Neutrophil (primary cell): Measurements from ENCODE around the gene PGA5.
"Not testable (repeated sequence)": the region's sequence is repeated elsewhere in the genome, so short reads cannot be mapped to it uniquely, and the experiment has no call there.

Experiments
- H3K27ac ChIP-seq: fragments of 200-600 bp; sonication (generic); 2 replicates; pipeline ENCODE4 v1.5.1; 2016; ENCODE audit warnings: mild to moderate bottlenecking, moderate library complexity
- H3K27me3 ChIP-seq: fragments of 200-600 bp; sonication (generic); 2 replicates; pipeline ENCODE4 v1.6.0; 2016; ENCODE audit warnings: mild to moderate bottlenecking
- H3K36me3 ChIP-seq: fragments of 200-600 bp; sonication (generic); 2 replicates; pipeline ENCODE4 v1.5.1; 2017
- H3K4me1 ChIP-seq, 2 experiments: fragments of 200-600 bp in 1 of 2; sonication (generic) in 1 of 2; 1 replicate in 1 of 2; 2 replicates in 1 of 2; pipeline versions ENCODE4 v1.5.1 to v1.6.1; 2013 to 2016; ENCODE audit warnings: low read depth in 1 of 2, low read length in 1 of 2, mild to moderate bottlenecking in 1 of 2, moderate library complexity in 1 of 2; ENCODE audit not compliant: control insufficient read depth in 1 of 2, insufficient read depth in 1 of 2
- H3K4me3 ChIP-seq, 2 experiments: fragments of 200-600 bp in 1 of 2; sonication (generic) in 1 of 2; 1 replicate in 1 of 2; 2 replicates in 1 of 2; pipeline ENCODE4 v1.5.1; 2013 to 2016; ENCODE audit warnings: low read depth in 1 of 2, low read length in 1 of 2, mild to moderate bottlenecking in 1 of 2, moderate library complexity in 1 of 2
- H3K9me3 ChIP-seq: fragments of 200-600 bp; sonication (generic); 2 replicates; pipeline ENCODE4 v1.5.1; 2016
- TF ChIP-seq, protein P1 (sequence below): fragments of 200-600 bp; sonication (generic); IDR thresholded peaks from 2 replicates; pipeline ENCODE4 v1.5.1; 2016; ENCODE audit warnings: antibody characterized with exemption

PGA5 gene

DNA sequence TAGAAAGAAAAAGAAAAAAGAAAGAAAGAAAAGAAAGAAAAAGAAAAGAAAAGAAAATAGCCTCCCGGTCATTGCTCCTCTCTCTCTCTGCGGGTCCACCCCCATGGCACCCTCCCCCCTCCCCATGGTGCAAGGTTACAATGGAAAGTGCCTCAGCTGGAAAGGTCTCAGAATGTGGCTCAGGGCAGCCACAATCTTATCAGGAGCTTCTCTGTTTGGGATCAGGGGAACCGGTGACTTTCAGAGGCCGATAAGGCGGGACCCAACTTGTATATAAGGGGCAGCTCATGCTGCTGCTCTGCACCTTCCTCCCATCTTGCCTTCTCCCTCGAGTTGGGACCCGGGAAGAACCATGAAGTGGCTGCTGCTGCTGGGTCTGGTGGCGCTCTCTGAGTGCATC is at the start of gene PGA5:
PGA5 (plus strand) TSS at position 301 of the 400 bp plus-strand sequence; CDS start at position 353, 52 bp downstream.
- not testable (repeated sequence) for H3K27ac ChIP-seq, H3K36me3 ChIP-seq, H3K4me1 ChIP-seq, H3K4me3 ChIP-seq, H3K27me3 ChIP-seq, H3K9me3 ChIP-seq

DNA sequence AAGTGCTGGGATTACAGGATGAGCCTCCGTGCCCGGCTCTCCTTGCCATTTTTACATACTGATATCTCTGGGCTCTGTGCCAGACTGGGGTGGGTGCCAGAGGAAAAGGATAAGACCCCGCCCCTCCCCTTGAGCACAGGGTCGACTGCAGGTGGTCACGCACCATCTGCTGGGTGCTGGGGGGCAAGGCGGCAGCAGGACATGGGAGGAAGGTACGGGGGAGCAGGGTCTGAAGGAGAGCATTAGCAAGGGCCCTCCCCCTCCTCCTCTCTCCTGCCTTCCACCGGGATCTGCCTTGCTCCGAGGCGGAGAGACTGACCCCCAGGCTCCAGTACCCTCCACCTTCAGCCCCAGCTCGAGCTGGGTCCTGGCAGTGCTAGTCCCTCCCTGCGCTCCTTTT is 47.4 kb upstream of the PGA5 start:
- TF ChIP-seq, protein P1, sequence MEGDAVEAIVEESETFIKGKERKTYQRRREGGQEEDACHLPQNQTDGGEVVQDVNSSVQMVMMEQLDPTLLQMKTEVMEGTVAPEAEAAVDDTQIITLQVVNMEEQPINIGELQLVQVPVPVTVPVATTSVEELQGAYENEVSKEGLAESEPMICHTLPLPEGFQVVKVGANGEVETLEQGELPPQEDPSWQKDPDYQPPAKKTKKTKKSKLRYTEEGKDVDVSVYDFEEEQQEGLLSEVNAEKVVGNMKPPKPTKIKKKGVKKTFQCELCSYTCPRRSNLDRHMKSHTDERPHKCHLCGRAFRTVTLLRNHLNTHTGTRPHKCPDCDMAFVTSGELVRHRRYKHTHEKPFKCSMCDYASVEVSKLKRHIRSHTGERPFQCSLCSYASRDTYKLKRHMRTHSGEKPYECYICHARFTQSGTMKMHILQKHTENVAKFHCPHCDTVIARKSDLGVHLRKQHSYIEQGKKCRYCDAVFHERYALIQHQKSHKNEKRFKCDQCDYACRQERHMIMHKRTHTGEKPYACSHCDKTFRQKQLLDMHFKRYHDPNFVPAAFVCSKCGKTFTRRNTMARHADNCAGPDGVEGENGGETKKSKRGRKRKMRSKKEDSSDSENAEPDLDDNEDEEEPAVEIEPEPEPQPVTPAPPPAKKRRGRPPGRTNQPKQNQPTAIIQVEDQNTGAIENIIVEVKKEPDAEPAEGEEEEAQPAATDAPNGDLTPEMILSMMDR = no peak
- H3K9me3 ChIP-seq = no peaks in the 10 kb centered on the region
- H3K4me1 ChIP-seq = no peaks in the 10 kb centered on the region
- H3K4me3 ChIP-seq = no peak overlapping the region
- H3K36me3 ChIP-seq = no peaks in the 10 kb centered on the region
- H3K27ac ChIP-seq = no peak overlapping the region
- peaks cover 7% of the 10 kb centered on the region for H3K27me3 ChIP-seq

DNA sequence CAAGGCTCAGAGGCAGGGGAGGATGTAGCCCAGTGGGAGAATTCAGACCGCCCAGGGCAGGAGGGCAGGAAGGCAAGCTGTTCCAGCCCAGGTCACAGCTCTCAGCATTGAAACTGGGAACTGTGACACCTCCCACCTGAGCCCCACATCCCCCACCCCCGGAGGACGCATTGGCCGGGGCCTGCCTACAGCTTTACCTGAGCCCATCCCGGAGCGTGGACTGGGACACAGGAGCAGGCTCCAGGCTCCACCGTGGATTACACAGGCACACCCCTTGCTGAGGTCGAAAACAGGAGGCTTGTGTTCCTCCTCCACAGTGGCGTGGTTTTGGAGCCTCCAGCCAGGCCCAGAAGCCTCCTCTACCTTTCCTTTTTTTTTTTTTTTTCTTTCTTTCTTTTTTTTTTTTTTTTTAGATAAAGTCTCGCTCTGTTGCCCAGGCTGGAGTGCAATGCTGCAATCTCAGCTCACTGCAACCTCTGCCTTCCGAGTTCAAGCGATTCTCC is 46.8 kb upstream of the PGA5 start:
- H3K27ac ChIP-seq = no peak overlapping the region
- H3K4me3 ChIP-seq = no peak overlapping the region
- no peaks in the 10 kb centered on the region for H3K36me3 ChIP-seq
- TF ChIP-seq, protein P1 = no peak
- H3K4me1 ChIP-seq = no peaks in the 10 kb centered on the region
- peaks cover 7% of the 10 kb centered on the region for H3K27me3 ChIP-seq
- H3K9me3 ChIP-seq = no peaks in the 10 kb centered on the region

DNA sequence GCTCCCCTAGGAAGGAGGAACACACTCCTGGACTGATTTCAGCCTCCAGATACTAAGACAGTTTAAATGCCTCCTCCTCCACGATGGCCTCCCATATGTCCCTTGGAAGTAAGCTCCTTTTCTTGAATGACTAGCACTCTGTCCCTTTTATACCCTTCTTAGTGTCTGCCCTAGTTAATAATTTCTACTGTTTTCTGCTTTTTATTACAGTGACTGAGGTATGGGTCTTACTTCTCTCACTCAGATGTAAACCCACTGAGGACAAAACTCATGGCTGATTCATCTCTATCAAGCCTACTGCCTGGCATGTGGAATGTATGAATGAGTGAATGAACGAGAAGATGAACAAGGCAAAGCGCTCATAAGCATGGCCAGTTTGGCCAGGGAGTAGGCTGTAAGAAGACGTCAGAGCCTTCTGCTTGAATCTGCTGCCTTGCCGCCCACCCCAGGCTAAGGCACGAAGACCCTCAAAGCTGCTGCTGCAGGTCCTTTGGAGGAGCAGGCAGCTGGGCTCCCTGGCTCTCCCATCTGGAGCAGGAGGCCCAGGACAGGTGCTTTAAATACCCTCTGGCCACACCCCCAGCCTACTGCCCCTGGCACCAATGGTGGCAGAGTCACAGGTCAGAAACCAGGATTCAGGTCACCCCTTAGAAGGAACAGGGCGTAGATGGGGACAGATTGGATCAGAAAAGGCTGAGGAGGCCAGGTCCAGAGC is 45.8 kb upstream of the PGA5 start:
- Histone ChIP-seq H3K36me3 (no peaks in the 10 kb centered on the region), H3K4me1 (no peaks in the 10 kb centered on the region), H3K4me3 (no peak overlapping the region), H3K27me3 (peaks cover 7% of the 10 kb centered on the region), H3K9me3 (no peaks in the 10 kb centered on the region), H3K27ac (no peak overlapping the region)
- TF ChIP-seq, protein P1 = no peak

DNA sequence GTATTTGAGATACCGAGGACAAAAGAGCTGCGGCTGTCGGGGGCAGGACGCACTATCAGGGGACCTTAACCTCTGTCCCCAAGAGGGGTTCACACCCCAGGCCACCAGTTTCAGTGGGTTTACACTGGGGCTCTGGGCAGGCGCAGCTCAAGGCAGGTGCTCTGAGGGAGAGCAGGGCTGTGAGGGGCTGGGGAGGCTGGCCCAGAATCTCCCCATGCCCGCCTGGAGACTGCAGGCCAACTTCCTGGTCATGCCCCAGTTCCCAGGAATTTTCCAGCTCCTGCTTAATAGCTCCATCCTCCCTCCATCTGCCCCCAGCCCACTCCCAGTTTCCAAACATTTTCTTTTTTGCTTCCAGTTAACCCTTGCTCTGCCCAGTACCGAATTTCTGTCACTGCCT is 45.3 kb upstream of the PGA5 start:
- Histone ChIP-seq H3K27ac (no peak overlapping the region), H3K36me3 (no peaks in the 10 kb centered on the region), H3K4me3 (no peak overlapping the region), H3K9me3 (no peaks in the 10 kb centered on the region), H3K4me1 (no peaks in the 10 kb centered on the region), H3K27me3 (peaks cover 7% of the 10 kb centered on the region)
- TF ChIP-seq, protein P1 = no peak

DNA sequence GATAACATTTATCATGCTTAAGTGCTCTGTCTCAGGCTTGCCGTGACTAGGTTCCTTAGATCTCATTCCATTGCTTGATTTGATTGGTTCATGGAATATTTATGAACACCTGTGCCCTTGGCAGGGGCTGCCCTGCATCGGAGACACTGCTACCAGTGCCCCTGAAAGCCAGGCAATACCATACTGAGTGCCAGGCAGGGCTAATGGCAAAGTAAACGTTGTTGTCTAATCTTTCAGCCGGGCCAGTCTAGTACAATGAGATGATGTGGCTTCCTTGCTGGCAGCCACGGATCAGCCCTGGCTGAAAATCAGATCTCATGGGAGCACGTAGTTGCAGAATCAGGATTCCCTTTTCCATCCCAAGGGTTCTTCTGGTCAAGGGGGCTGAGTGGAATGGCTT is 42.6 kb upstream of the PGA5 start:
- H3K4me1 ChIP-seq = no peaks in the 10 kb centered on the region
- H3K36me3 ChIP-seq = no peaks in the 10 kb centered on the region
- H3K4me3 ChIP-seq = no peak overlapping the region
- H3K27ac ChIP-seq = no peak overlapping the region
- TF ChIP-seq, protein P1 = no peak
- peaks cover 13% of the 10 kb centered on the region for H3K27me3 ChIP-seq
- H3K9me3 ChIP-seq = no peaks in the 10 kb centered on the region
